SK-N-MC (cell line): Measurements from ENCODE around the gene MMP25.

ENCODE experiments used
- EZH2 ChIP-seq: fragments of 200-600 bp; sonication (generic); IDR thresholded peaks from one replicate; pipeline ENCODE4 v1.6.1; 2017; ENCODE audit warnings: antibody characterized with exemption
- FOXP2 ChIP-seq: optimal IDR thresholded peaks from 2 replicates; pipeline ENCODE3; 2011; ENCODE audit warnings: mild to moderate bottlenecking, moderate library complexity; ENCODE audit not compliant: insufficient read depth; ENCODE audit errors: extremely low read length, control extremely low read depth
- POLR2AphosphoS5 ChIP-seq: IDR thresholded peaks from 2 replicates; pipeline ENCODE4 v1.6.1; 2012; ENCODE audit warnings: mild to moderate bottlenecking, low read depth, low read length, borderline replicate concordance

GRCh38 chr16:2999929-3000328 is 46.4 kb upstream of the MMP25 start:
- TF ChIP-seq POLR2AphosphoS5 (no peak), EZH2 (no peak), FOXP2 (no peak)
